ENCODE measurements around the gene ZDHHC7. TPM values are rescaled to one million over a fixed set of nuclear protein-coding genes. Genes with fewer than 3 reads are reported as not detected.
"Not testable (repeated sequence)": the region's sequence is repeated elsewhere in the genome, so short reads cannot be mapped to it uniquely, and the experiment has no call there.

The ZDHHC7 gene
- total RNA-seq, 2 experiments from 2014 or later, result 22.5 to 24.3 TPM

GRCh38 chr16:85034591-85035433 is 23.5 kb upstream of the ZDHHC7 start:
- TF ChIP-seq CTCF (conservative IDR thresholded peaks at IDR 0.05; ENCODE audit: low read length), result no peak
- no peak for TF ChIP-seq EZH2phosphoT487 (IDR thresholded peaks at IDR 0.05; ENCODE audit: borderline replicate concordance, low read depth, low read length)
- no peaks in the 10 kb centered on the region for H3K36me3 ChIP-seq (ENCODE audit: insufficient read depth, low read length)
- no peak overlapping the region for H2AFZ ChIP-seq (ENCODE audit: low read length)
- H3K9me3 ChIP-seq (ENCODE audit: low read length), result no peaks in the 10 kb centered on the region
- peaks cover 4% of the 10 kb centered on the region for H3K4me1 ChIP-seq (ENCODE audit: insufficient read depth, low read length, poor library complexity, severe bottlenecking)
- intact Hi-C loops (cut with micrococcal nuclease; ENCODE audit: unreplicated experiment), result no loop called here
- ChIA-PET POLR2A (no interaction called here), CTCF (ENCODE audit: unreplicated experiment) (no interaction called here)
- no peak overlapping the region for H3K27ac ChIP-seq (ENCODE audit: low read depth, low read length, poor library complexity, severe bottlenecking)
- no peaks in the 10 kb centered on the region for H3K9me2 ChIP-seq (ENCODE audit: insufficient read depth, low read length)
- no peak for DNase-seq (ENCODE audit: low spot score)
- no peak overlapping the region for H3K4me3 ChIP-seq (ENCODE audit: low read depth, low read length, poor library complexity, severe bottlenecking)
- H3K79me2 ChIP-seq (ENCODE audit: insufficient read depth, low read depth, low read length), result no peaks in the 10 kb centered on the region
- no TSS peak for BruUV-seq (replicated peaks)
- H3K4me2 ChIP-seq (ENCODE audit: low read length), result no peak overlapping the region
- no peaks in the 10 kb centered on the region for H4K20me1 ChIP-seq (ENCODE audit: insufficient read depth, low read length)

- H2AFZ ChIP-seq (ENCODE audit: low read length), result no peak overlapping the region
- BruUV-seq (replicated peaks), result no TSS peak
- no peak overlapping the region for H3K4me3 ChIP-seq (ENCODE audit: low read depth, low read length, poor library complexity, severe bottlenecking)
- intact Hi-C loops (cut with micrococcal nuclease; ENCODE audit: unreplicated experiment), result no loop called here
- H3K27ac ChIP-seq (ENCODE audit: low read depth, low read length, poor library complexity, severe bottlenecking), result no peak overlapping the region
- no peaks in the 10 kb centered on the region for H3K9me3 ChIP-seq (ENCODE audit: low read length)
- no peaks in the 10 kb centered on the region for H3K9me2 ChIP-seq (ENCODE audit: insufficient read depth, low read length)
- no peaks in the 10 kb centered on the region for H3K79me2 ChIP-seq (ENCODE audit: insufficient read depth, low read depth, low read length)
- no peaks in the 10 kb centered on the region for H3K36me3 ChIP-seq (ENCODE audit: insufficient read depth, low read length)
- ChIA-PET CTCF (ENCODE audit: unreplicated experiment) (no interaction called here), POLR2A (interaction anchor here (0.6 kb wide), 1 partner anchor 542 kb away, joined by 3 read pairs; no protein-coding TSS in a partner anchor)
- DNase-seq (ENCODE audit: low spot score), result no peak
- H4K20me1 ChIP-seq (ENCODE audit: insufficient read depth, low read length), result no peaks in the 10 kb centered on the region
- H3K4me1 ChIP-seq (ENCODE audit: insufficient read depth, low read length, poor library complexity, severe bottlenecking), result peaks cover 10% of the 10 kb centered on the region
- TF ChIP-seq CTCF (conservative IDR thresholded peaks at IDR 0.05; ENCODE audit: low read length) (no peak), EZH2phosphoT487 (IDR thresholded peaks at IDR 0.05; ENCODE audit: borderline replicate concordance, low read depth, low read length) (no peak)
- H3K4me2 ChIP-seq (ENCODE audit: low read length), result no peak overlapping the region
Measured at GRCh38 chr16:85033171-85033570, 21.8 kb upstream of the ZDHHC7 start.

GRCh38 chr16:85032187-85032586 is 20.9 kb upstream of the ZDHHC7 start:
- H3K79me2 ChIP-seq (ENCODE audit: insufficient read depth, low read depth, low read length); H3K9me2 ChIP-seq (ENCODE audit: insufficient read depth, low read length); BruUV-seq (replicated peaks); H3K27ac ChIP-seq (ENCODE audit: low read depth, low read length, poor library complexity, severe bottlenecking); H3K9me3 ChIP-seq (ENCODE audit: low read length); H3K4me3 ChIP-seq (ENCODE audit: low read depth, low read length, poor library complexity, severe bottlenecking); H4K20me1 ChIP-seq (ENCODE audit: insufficient read depth, low read length); CTCF ChIA-PET (ENCODE audit: unreplicated experiment); H3K36me3 ChIP-seq (ENCODE audit: insufficient read depth, low read length); POLR2A ChIA-PET; H3K4me2 ChIP-seq (ENCODE audit: low read length); DNase-seq (ENCODE audit: low spot score); H2AFZ ChIP-seq (ENCODE audit: low read length); intact Hi-C loops (cut with micrococcal nuclease; ENCODE audit: unreplicated experiment): not testable (repeated sequence)
- H3K4me1 ChIP-seq (ENCODE audit: insufficient read depth, low read length, poor library complexity, severe bottlenecking), result peaks cover 12% of the 10 kb centered on the region
